ENCODE results near the gene AKAP6.
A peak's percentile ranks its signal among the peaks of the same experiment; 100 is the strongest.

The AKAP6 gene

GRCh38 chr14:32329146-32329545, at the start of gene AKAP6:
TSS of gene AKAP6 (plus strand) at chr14:32329298. CDS start at chr14:32433494, 104,196 bp downstream.
- no peak for DNase-seq (ENCODE audit: low spot score)

- no peak for DNase-seq (ENCODE audit: low spot score)
These were observed 42.5 kb upstream of the AKAP6 start for GRCh38 chr14:32286602-32287001.

- DNase-seq (ENCODE audit: low spot score): peak; percentile 11
These were observed 32.7 kb upstream of the AKAP6 start for GRCh38 chr14:32296366-32296765.

- no peak for DNase-seq (ENCODE audit: low spot score)
These were observed 30.8 kb upstream of the AKAP6 start for GRCh38 chr14:32298346-32298745.

GRCh38 chr14:32300136-32300535, 29.0 kb upstream of the AKAP6 start:
- no peak for DNase-seq (ENCODE audit: low spot score)

- no peak for DNase-seq (ENCODE audit: low spot score)
These were observed 25.2 kb upstream of the AKAP6 start for GRCh38 chr14:32303865-32304264.

- no peak for DNase-seq (ENCODE audit: low spot score)
These were observed 24.8 kb upstream of the AKAP6 start for GRCh38 chr14:32304296-32304695.

- no peak for DNase-seq (ENCODE audit: low spot score)
These were observed 22.5 kb upstream of the AKAP6 start for GRCh38 chr14:32306549-32306948.

- DNase-seq (ENCODE audit: low spot score): no peak
These were observed 21.1 kb upstream of the AKAP6 start for GRCh38 chr14:32307881-32308582.

GRCh38 chr14:32310876-32311275, 18.2 kb upstream of the AKAP6 start:
- DNase-seq (ENCODE audit: low spot score): no peak

GRCh38 chr14:32311294-32312009, 17.6 kb upstream of the AKAP6 start:
- DNase-seq (ENCODE audit: low spot score): no peak

- DNase-seq (ENCODE audit: low spot score): no peak
These were observed 17.1 kb upstream of the AKAP6 start for GRCh38 chr14:32312010-32312331.

GRCh38 chr14:32313844-32314376, 15.2 kb upstream of the AKAP6 start:
- DNase-seq (ENCODE audit: low spot score): no peak

- no peak for DNase-seq (ENCODE audit: low spot score)
These were observed 10.9 kb upstream of the AKAP6 start for GRCh38 chr14:32318087-32318795.

GRCh38 chr14:32319368-32320049, 9.6 kb upstream of the AKAP6 start:
- no peak for DNase-seq (ENCODE audit: low spot score)

GRCh38 chr14:32324601-32325000, 4.5 kb upstream of the AKAP6 start:
- DNase-seq (ENCODE audit: low spot score): no peak

- DNase-seq (ENCODE audit: low spot score): no peak
These were observed 1.7 kb upstream of the AKAP6 start for GRCh38 chr14:32327255-32327961.

- DNase-seq (ENCODE audit: low spot score): no peak
These were observed 690 bp downstream of the AKAP6 start for GRCh38 chr14:32329690-32330285.

- no peak for DNase-seq (ENCODE audit: low spot score)
These were observed 1.4 kb downstream of the AKAP6 start for GRCh38 chr14:32330351-32331111.

- DNase-seq (ENCODE audit: low spot score): no peak
These were observed 2.1 kb downstream of the AKAP6 start for GRCh38 chr14:32331206-32331605.

Measured in kidney tubule cell (primary cell).